ENCODE results near the gene CERCAM.

DNA sequence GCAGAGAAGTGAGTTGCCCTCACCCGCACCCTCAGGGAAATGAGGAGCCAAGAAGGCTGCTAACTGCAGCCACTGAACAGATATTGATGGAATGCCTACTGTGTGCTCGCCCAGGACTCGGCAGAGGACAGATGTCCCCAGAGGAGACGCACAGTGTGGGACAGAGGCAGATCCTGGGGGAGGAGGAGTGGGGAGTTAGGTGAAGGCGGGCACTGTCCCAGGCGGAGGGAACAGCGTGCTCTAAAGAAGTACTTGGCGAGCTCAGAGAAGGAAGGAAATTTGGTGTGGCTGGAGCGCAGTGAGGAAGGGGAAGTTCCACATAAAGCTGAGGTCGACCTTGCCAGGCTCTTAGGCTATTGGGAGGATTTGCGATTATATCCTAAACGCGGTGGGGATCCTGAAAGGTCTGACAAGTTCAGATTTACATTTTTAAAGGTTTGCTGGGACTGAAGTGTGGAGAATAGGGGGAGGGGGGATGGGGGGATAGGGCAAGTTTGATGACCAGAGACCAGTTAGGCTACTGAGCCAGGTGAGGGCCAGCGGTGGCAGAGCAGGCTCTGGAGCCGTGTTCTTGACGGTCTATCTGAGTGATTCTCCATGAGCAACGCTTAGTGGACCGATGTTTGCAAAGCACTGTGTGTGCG lies 23.6 kb upstream of the CERCAM start:
- TF ChIP-seq POLR2A (IDR thresholded peaks at IDR 0.05; ENCODE audit: low read length): no peak
- TF ChIP-seq GATA1 (IDR thresholded peaks at IDR 0.05; ENCODE audit: low read depth, low read length): no peak

Measured in erythroblast (primary cell).